ENCODE measurements around the gene CGREF1. TPM values are rescaled to one million over a fixed set of nuclear protein-coding genes. Genes with fewer than 3 reads are reported as not detected.

Gene CGREF1
- total RNA-seq, 2 donors from 2014 or later = 1.3 to 3.1 TPM

DNA sequence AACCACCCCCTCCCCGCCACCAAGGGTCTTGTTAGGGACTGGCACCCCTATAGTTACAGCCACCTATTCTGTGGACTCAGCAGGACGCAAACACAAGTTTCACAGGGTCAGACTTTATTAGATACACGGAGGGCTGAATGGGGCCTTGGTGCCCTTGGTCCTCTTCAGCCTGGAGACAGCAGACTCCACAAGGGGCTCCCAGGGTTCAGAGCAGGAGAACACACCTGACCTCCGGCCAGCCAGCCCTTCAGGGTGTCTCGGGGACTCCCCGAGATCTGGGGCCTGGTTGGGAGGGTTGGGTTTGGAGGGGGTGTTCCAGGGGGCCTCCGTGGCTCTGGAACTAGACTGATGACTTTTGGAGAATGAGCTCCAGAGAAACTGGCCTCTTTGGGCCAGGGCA, 17.8 kb upstream of the CGREF1 start:
- intact Hi-C loops (cut with DNase I) = no loop called here
- H3K4me1 ChIP-seq = no peaks in the 10 kb centered on the region
- H3K9me3 ChIP-seq = no peaks in the 10 kb centered on the region
- no peaks in the 10 kb centered on the region for H3K36me3 ChIP-seq
- no peak for TF ChIP-seq CTCF (IDR thresholded peaks at IDR 0.05)
- no peaks in the 10 kb centered on the region for H3K27me3 ChIP-seq
- H3K9ac ChIP-seq (ENCODE audit: low read depth in 2 of 2, low read length in 2 of 2) = no peak overlapping the region
- H3K27ac ChIP-seq = no peak overlapping the region
- DNase-seq = no peak
- H3K4me3 ChIP-seq = no peak overlapping the region

DNA sequence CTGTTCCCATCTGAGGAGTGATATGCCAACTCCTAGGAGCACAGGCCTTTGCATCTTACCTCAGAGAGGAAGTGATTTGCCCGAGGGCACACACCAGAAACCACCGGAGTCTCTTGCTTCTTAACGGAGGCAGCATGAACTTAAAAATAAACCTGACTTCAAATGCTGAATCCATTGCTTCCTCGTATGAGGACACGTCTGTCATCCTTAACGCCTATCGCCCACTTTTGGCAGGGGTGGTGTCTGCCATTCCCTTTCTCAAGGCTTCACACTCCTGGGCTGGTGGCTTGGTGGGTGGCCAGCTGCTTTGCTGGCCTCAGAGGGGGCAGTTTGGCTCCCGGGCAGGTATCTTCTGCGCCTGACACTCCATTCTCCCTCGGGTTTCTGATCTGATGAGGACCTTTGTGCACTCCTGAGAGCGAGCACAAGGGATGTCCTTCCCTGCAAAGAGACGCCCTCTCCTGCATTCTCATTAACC, 16.6 kb upstream of the CGREF1 start:
- no peak for TF ChIP-seq CTCF (IDR thresholded peaks at IDR 0.05)
- H3K27ac ChIP-seq = no peak overlapping the region
- no peak overlapping the region for H3K4me3 ChIP-seq
- no peak for DNase-seq
- H3K9me3 ChIP-seq = no peaks in the 10 kb centered on the region
- intact Hi-C loops (cut with DNase I) = no loop called here
- no peaks in the 10 kb centered on the region for H3K36me3 ChIP-seq
- H3K27me3 ChIP-seq = no peaks in the 10 kb centered on the region
- no peak overlapping the region for H3K9ac ChIP-seq (ENCODE audit: low read depth in 2 of 2, low read length in 2 of 2)
- H3K4me1 ChIP-seq = no peaks in the 10 kb centered on the region

DNA sequence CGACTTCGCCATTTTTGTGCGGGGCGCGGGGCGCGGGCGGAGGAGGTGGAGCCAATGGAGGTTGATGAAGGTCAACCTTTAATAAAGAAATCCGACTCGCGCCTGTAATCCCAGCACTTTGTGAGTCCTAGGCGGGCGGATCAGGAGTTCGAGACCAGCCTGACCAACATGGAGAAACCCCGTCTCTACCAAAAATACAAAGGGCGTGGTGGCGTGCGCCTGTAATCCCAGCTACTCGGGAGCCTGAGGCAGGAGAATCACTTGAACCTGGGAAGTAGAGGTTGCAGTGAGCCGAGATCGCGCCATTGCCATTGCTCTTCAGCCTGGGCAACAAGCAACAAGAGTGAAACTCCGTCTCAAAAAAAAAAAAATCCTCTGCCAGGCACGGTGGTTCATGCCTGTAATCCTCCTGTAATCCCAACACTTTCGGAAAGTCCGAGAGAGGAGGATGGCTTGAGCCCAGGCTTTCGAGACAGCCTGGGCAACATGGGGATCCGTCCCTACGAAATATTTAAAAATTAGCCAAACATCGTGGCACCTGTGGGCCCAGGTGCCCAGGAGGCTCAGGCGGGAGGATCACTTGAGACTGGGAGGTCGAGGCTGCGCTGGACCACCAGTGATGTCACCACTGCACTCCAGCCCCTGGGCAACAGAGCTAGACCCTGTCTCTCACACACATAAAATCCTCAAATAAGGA, 16.0 kb upstream of the CGREF1 start:
- H3K9ac ChIP-seq (ENCODE audit: low read depth in 2 of 2, low read length in 2 of 2) = no peak overlapping the region
- H3K4me3 ChIP-seq = peak overlapping the region; percentile 94
- H3K9me3 ChIP-seq = no peaks in the 10 kb centered on the region
- intact Hi-C loops (cut with DNase I) = no loop called here
- no peak for TF ChIP-seq CTCF (IDR thresholded peaks at IDR 0.05)
- no peaks in the 10 kb centered on the region for H3K27me3 ChIP-seq
- H3K4me1 ChIP-seq = no peaks in the 10 kb centered on the region
- H3K36me3 ChIP-seq = no peaks in the 10 kb centered on the region
- no peak for DNase-seq
- no peak overlapping the region for H3K27ac ChIP-seq

- TF ChIP-seq CTCF (IDR thresholded peaks at IDR 0.05) = no peak
- intact Hi-C loops (cut with DNase I) = no loop called here
- DNase-seq = peak; percentile 97
- Histone ChIP-seq H3K9ac (ENCODE audit: low read depth in 2 of 2, low read length in 2 of 2) (peak within 1 kb of the TSS; percentile 91 to 99), H3K4me1 (no peaks in the 10 kb centered on the region), H3K36me3 (no peaks in the 10 kb centered on the region), H3K4me3 (peak within 1 kb of the TSS; percentile 94), H3K9me3 (no peaks in the 10 kb centered on the region), H3K27me3 (no peaks in the 10 kb centered on the region), H3K27ac (peak within 1 kb of the TSS; percentile 86)
Measured at GRCh38 chr2:27133905-27134780, 15.2 kb upstream of the CGREF1 start, which contains the start of gene PREB. PREB (minus strand) TSS chr2:27134636; CDS start chr2:27134421, 215 bp downstream.

- no peak for TF ChIP-seq CTCF (IDR thresholded peaks at IDR 0.05)
- H3K36me3 ChIP-seq = no peaks in the 10 kb centered on the region
- DNase-seq = no peak
- peak overlapping the region; percentile 94 for H3K4me3 ChIP-seq
- H3K9me3 ChIP-seq = no peaks in the 10 kb centered on the region
- intact Hi-C loops (cut with DNase I) = no loop called here
- no peaks in the 10 kb centered on the region for H3K4me1 ChIP-seq
- H3K27ac ChIP-seq = no peak overlapping the region
- H3K9ac ChIP-seq (ENCODE audit: low read depth in 2 of 2, low read length in 2 of 2) = peak overlapping the region; percentile 91 to 99
- H3K27me3 ChIP-seq = no peaks in the 10 kb centered on the region
Measured at GRCh38 chr2:27133195-27133875, 14.4 kb upstream of the CGREF1 start.

Data from colonic mucosa (tissue), 4 donors.